HepG2 (cell line): ENCODE data around the gene TSGA10IP. TPM values are rescaled to one million over a fixed set of nuclear protein-coding genes. Genes with fewer than 3 reads are reported as not detected.

Experiments used
- ARID2 ChIP-seq: sonication (generic); formaldehyde crosslinking; IDR thresholded peaks from 2 replicates; pipeline ENCODE4 v1.8.1; 2022; ENCODE audit warnings: mild to moderate bottlenecking, missing genetic modification reagents, borderline replicate concordance
- FOXA3 ChIP-seq: IDR thresholded peaks from 2 replicates; pipeline ENCODE4 v1.6.1; 2016; ENCODE audit warnings: missing genetic modification reagents, missing compliant biosample characterization
- KDM5A ChIP-seq: fragments of 200-600 bp; sonication (generic); IDR thresholded peaks from 2 replicates; pipeline ENCODE4 v1.7.0; 2018; ENCODE audit warnings: antibody characterized with exemption, mild to moderate bottlenecking, low read length, borderline replicate concordance
- MTF1 ChIP-seq: sonication (generic); formaldehyde crosslinking; IDR thresholded peaks from 2 replicates; pipeline ENCODE4 v1.5.0; 2020; ENCODE audit warnings: missing genetic modification reagents
- NCOA1 ChIP-seq: sonication (generic); formaldehyde crosslinking; IDR thresholded peaks from 2 replicates; pipeline ENCODE4 v1.9.0; 2021; ENCODE audit warnings: missing genetic modification reagents
- NFKBIZ ChIP-seq: IDR thresholded peaks from 2 replicates; pipeline ENCODE4 v1.6.1; 2018; ENCODE audit warnings: missing genetic modification reagents, missing compliant biosample characterization
- SAP130 ChIP-seq: IDR thresholded peaks from 2 replicates; pipeline ENCODE4 v1.6.1; 2016; ENCODE audit warnings: low read depth
- SOX6 ChIP-seq, 2 experiments: fragments of 450-650 bp in 1 of 2; sonication (generic) in 1 of 2; formaldehyde crosslinking in 1 of 2; IDR thresholded peaks; 2 replicates each; pipeline versions ENCODE4 v1.4.0 to v1.6.1; 2017 to 2020; ENCODE audit warnings: antibody characterized with exemption in 1 of 2, mild to moderate bottlenecking in 1 of 2, missing genetic modification reagents in 1 of 2
- ZNF234 ChIP-seq: sonication (generic); formaldehyde crosslinking; conservative IDR thresholded peaks from 2 replicates; pipeline ENCODE4 v1.5.1; 2020; ENCODE audit warnings: mild to moderate bottlenecking, missing genetic modification reagents
- ZNF781 ChIP-seq: sonication (generic); formaldehyde crosslinking; IDR thresholded peaks from 2 replicates; pipeline ENCODE4 v1.5.1; 2020; ENCODE audit warnings: borderline replicate concordance, mild to moderate bottlenecking, missing genetic modification reagents; ENCODE audit errors: not compliant biosample characterization
- ZNF83 ChIP-seq: sonication (generic); formaldehyde crosslinking; IDR thresholded peaks from 2 replicates; pipeline ENCODE4 v1.4.0; 2020; ENCODE audit warnings: missing genetic modification reagents, mild to moderate bottlenecking, borderline replicate concordance
- polyA plus RNA-seq, 8 experiments: library from polyadenylated mRNA; depleted of rRNA in 3 of 8; stranded (reverse) in 7 of 8; unstranded in 1 of 8; fragments of >200 nt; fragmentation: Illumina TruSeq in 4 of 8; extraction: Trizol in 4 of 8; gene quantifications; 2 replicates each; pipeline versions ENCODE4 v1.2.1 to v1.2.3, GENCODE V29; 2011 to 2016; ENCODE audit warnings: low read depth in 4 of 8, missing spikeins in 1 of 8, mixed read lengths in 1 of 8; ENCODE audit not compliant: insufficient read depth in 1 of 8
- total RNA-seq, 5 experiments: library from RNA; depleted of rRNA; stranded (reverse); fragments of >200 nt; fragmentation: Illumina TruSeq; extraction: Trizol; gene quantifications; 2 replicates each; pipeline ENCODE4 v1.2.3, GENCODE V29; 2016; ENCODE audit warnings: low read depth in 1 of 5
- TF ChIP-seq, protein P1 (sequence below): sonication (generic); formaldehyde crosslinking; IDR thresholded peaks from 2 replicates; pipeline ENCODE4 v1.4.0; 2020; ENCODE audit warnings: missing genetic modification reagents
- TF ChIP-seq, protein P2 (sequence below): sonication (generic); formaldehyde crosslinking; conservative IDR thresholded peaks from 2 replicates; pipeline ENCODE4 v1.8.1; 2023; ENCODE audit warnings: missing genetic modification reagents
- TF ChIP-seq, protein P3 (sequence below): IDR thresholded peaks from 2 replicates; pipeline ENCODE4 v1.6.1; 2012; ENCODE audit warnings: low read depth, low read length, improper control_type of control experiment
- TF ChIP-seq, protein P4 (sequence below): sonication (generic); formaldehyde crosslinking; IDR thresholded peaks from 2 replicates; pipeline ENCODE4 v1.5.0; 2020; ENCODE audit warnings: mild to moderate bottlenecking, missing genetic modification reagents, borderline replicate concordance
- TF ChIP-seq, protein P5 (sequence below): sonication (generic); formaldehyde crosslinking; IDR thresholded peaks from 2 replicates; pipeline ENCODE4 v1.9.0; 2021; ENCODE audit warnings: missing genetic modification reagents, borderline replicate concordance

Gene TSGA10IP
- total and polyA plus RNA-seq, 2 of the 13 experiments (the other 11 are each of a cell fraction or from before 2014, with no cell fraction given): not detected

DNA sequence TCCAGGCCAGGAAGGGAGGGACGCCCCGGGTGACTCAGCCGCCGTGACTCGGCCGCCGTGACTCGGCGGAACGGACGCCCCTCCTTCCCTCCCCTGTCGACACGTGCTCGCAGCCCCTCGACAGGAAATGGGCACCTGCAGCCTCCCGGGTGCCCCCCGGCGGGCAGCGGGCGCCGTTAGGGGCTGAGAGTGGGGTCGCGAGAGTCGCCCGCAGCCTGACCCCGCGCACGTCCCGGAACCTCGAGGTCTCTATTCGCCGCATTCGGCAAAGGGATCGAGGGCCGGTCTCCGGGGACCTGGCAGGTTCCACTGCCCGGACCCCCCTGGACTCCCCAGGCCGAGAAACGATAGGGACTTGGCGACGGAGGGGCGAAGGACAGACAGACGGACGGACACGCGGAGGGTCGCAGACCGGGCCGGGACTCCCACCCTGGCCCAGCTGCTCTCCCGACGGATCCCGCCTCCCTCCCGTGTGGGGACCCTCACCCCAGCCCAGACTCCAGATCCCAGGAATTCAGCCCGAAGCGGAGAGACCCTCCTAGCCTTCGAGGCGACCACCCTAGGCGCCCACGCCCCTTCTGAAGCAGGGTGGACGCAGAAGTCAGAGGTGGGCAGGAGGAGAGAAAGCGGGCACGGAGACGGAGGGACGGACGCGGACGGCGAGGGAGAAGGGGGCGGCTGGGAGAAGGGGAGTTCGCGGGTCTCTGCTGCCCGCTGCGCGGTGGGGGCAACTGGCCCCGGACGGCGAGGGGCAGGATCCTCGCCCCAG, 45.7 kb upstream of the TSGA10IP start (continued):
- no peak for TF ChIP-seq MTF1
- no peak for TF ChIP-seq SOX6 (IDR thresholded peaks at IDR 0.05)
- no peak for TF ChIP-seq SOX6 (CRISPR knock-in tag; IDR thresholded peaks at IDR 0.05)
- no peak for TF ChIP-seq FOXA3 (CRISPR knock-in tag)
- peak; percentile 58 for TF ChIP-seq ZNF781 (CRISPR knock-in tag)
- TF ChIP-seq KDM5A: no peak
- peak; percentile 91 for TF ChIP-seq ARID2 (CRISPR knock-in tag)
- TF ChIP-seq ZNF234: no peak
- TF ChIP-seq SAP130: peak; percentile 83
- TF ChIP-seq NFKBIZ (CRISPR knock-in tag): peak; percentile 45; the same call in 1 of the 2 replicates
- TF ChIP-seq, protein P1, sequence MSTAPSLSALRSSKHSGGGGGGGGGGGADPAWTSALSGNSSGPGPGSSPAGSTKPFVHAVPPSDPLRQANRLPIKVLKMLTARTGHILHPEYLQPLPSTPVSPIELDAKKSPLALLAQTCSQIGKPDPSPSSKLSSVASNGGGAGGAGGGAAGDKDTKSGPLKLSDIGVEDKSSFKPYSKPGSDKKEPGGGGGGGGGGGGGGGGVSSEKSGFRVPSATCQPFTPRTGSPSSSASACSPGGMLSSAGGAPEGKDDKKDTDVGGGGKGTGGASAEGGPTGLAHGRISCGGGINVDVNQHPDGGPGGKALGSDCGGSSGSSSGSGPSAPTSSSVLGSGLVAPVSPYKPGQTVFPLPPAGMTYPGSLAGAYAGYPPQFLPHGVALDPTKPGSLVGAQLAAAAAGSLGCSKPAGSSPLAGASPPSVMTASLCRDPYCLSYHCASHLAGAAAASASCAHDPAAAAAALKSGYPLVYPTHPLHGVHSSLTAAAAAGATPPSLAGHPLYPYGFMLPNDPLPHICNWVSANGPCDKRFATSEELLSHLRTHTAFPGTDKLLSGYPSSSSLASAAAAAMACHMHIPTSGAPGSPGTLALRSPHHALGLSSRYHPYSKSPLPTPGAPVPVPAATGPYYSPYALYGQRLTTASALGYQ: no peak
- no peak for TF ChIP-seq ZNF83 (CRISPR knock-in tag)
- TF ChIP-seq, protein P2, sequence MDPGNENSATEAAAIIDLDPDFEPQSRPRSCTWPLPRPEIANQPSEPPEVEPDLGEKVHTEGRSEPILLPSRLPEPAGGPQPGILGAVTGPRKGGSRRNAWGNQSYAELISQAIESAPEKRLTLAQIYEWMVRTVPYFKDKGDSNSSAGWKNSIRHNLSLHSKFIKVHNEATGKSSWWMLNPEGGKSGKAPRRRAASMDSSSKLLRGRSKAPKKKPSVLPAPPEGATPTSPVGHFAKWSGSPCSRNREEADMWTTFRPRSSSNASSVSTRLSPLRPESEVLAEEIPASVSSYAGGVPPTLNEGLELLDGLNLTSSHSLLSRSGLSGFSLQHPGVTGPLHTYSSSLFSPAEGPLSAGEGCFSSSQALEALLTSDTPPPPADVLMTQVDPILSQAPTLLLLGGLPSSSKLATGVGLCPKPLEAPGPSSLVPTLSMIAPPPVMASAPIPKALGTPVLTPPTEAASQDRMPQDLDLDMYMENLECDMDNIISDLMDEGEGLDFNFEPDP: no peak
- TF ChIP-seq NCOA1: no peak
- TF ChIP-seq, protein P3, sequence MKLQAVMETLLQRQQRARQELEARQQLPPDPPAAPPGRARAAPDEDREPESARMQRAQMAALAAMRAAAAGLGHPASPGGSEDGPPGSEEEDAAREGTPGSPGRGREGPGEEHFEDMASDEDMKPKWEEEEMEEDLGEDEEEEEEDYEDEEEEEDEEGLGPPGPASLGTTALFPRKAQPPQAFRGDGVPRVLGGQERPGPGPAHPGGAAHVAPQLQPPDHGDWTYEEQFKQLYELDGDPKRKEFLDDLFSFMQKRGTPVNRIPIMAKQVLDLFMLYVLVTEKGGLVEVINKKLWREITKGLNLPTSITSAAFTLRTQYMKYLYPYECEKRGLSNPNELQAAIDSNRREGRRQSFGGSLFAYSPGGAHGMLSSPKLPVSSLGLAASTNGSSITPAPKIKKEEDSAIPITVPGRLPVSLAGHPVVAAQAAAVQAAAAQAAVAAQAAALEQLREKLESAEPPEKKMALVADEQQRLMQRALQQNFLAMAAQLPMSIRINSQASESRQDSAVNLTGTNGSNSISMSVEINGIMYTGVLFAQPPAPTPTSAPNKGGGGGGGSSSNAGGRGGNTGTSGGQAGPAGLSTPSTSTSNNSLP: no peak
- TF ChIP-seq, protein P4, sequence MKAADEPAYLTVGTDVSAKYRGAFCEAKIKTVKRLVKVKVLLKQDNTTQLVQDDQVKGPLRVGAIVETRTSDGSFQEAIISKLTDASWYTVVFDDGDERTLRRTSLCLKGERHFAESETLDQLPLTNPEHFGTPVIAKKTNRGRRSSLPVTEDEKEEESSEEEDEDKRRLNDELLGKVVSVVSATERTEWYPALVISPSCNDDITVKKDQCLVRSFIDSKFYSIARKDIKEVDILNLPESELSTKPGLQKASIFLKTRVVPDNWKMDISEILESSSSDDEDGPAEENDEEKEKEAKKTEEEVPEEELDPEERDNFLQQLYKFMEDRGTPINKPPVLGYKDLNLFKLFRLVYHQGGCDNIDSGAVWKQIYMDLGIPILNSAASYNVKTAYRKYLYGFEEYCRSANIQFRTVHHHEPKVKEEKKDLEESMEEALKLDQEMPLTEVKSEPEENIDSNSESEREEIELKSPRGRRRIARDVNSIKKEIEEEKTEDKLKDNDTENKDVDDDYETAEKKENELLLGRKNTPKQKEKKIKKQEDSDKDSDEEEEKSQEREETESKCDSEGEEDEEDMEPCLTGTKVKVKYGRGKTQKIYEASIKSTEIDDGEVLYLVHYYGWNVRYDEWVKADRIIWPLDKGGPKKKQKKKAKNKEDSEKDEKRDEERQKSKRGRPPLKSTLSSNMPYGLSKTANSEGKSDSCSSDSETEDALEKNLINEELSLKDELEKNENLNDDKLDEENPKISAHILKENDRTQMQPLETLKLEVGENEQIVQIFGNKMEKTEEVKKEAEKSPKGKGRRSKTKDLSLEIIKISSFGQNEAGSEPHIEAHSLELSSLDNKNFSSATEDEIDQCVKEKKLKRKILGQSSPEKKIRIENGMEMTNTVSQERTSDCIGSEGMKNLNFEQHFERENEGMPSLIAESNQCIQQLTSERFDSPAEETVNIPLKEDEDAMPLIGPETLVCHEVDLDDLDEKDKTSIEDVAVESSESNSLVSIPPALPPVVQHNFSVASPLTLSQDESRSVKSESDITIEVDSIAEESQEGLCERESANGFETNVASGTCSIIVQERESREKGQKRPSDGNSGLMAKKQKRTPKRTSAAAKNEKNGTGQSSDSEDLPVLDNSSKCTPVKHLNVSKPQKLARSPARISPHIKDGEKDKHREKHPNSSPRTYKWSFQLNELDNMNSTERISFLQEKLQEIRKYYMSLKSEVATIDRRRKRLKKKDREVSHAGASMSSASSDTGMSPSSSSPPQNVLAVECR: peak; percentile 73; the same call in 1 of the 2 replicates
- TF ChIP-seq, protein P5, sequence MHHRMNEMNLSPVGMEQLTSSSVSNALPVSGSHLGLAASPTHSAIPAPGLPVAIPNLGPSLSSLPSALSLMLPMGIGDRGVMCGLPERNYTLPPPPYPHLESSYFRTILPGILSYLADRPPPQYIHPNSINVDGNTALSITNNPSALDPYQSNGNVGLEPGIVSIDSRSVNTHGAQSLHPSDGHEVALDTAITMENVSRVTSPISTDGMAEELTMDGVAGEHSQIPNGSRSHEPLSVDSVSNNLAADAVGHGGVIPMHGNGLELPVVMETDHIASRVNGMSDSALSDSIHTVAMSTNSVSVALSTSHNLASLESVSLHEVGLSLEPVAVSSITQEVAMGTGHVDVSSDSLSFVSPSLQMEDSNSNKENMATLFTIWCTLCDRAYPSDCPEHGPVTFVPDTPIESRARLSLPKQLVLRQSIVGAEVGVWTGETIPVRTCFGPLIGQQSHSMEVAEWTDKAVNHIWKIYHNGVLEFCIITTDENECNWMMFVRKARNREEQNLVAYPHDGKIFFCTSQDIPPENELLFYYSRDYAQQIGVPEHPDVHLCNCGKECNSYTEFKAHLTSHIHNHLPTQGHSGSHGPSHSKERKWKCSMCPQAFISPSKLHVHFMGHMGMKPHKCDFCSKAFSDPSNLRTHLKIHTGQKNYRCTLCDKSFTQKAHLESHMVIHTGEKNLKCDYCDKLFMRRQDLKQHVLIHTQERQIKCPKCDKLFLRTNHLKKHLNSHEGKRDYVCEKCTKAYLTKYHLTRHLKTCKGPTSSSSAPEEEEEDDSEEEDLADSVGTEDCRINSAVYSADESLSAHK (CRISPR knock-in tag): no peak; the same call in 1 of the 2 replicates
